ENCODE data around the gene TNS1. TPM values are rescaled to one million over a fixed set of nuclear protein-coding genes. Genes with fewer than 3 reads are reported as not detected.
"Not testable (repeated sequence)": the region's sequence is repeated elsewhere in the genome, so short reads cannot be mapped to it uniquely, and the experiment has no call there.

TNS1 gene
- 100 to 1,000 TPM; 461 to 648 (median 565) TPM for total RNA-seq

DNA sequence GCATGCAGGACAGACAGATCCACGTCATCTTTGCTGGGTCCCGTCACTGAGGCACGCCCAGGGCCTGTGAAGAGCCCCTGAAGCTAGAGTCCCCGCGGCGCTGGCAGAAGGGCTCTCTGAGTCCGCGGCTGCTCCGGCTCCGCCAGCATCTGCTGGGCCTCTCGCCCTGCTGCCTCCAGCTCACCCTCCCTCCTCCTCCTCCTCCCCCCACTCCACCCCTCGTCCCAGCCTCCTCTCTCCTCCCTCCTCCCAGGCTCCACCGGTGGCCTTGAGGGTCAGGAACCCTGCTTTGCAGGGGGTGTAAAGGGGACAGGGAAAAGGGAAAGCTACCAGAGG is at the start of gene TNS1:
Gene TNS1 (minus strand): TSS at position 151 of the 336 bp plus-strand sequence. CDS start 123 bp downstream, at position 28.
- 21 to 39% methylated on average over 12 to 13 of the region's 13 CpGs for WGBS, 2 donors
- peak in 1 of 2 donors; percentile 53 for DNase-seq (ENCODE audit: low spot score in 2 of 2)
- H3K27ac ChIP-seq, result peak within 1 kb of the TSS; percentile 41 to 86 (median 76)
- H3K27me3 ChIP-seq, result peaks cover 0 to 2% of the 10 kb centered on the region in 2 donors
- no peaks in the 10 kb centered on the region for H3K9me3 ChIP-seq
- no peaks in the 10 kb centered on the region for H3K36me3 ChIP-seq
- no peak for TF ChIP-seq EP300 (IDR thresholded peaks at IDR 0.05)
- TF ChIP-seq POLR2A (IDR thresholded peaks at IDR 0.05), result peak in 1 of 2 donors; percentile 19
- H3K4me3 ChIP-seq, result peak within 1 kb of the TSS; percentile 16 to 56 (median 22)
- peaks cover 0 to 42% (median 13%) of the 10 kb centered on the region in 4 donors for H3K4me1 ChIP-seq

DNA sequence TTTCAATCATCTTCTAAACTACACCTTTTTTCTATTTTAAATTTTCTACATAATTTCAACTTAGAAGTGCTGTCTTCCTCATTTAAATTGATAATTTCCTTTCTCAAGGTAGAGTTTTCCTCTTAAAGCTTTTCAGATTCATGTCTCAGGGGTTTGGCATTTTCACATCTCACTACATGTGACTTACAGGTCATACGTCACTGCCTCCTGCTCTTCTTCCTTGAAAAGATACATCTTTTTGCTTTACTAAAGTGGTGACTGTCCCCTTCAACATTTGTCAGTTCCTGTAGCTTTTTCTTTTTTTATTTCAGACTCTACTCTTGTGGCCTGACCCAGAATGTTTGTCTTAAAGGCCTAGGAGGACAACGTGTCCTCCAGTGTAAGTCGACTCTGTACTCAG is 49.1 kb upstream of the TNS1 start:
- WGBS, 2 donors, result 77 to 81% methylated on average over 3 of the region's 3 CpGs
- no peaks in the 10 kb centered on the region for H3K36me3 ChIP-seq

DNA sequence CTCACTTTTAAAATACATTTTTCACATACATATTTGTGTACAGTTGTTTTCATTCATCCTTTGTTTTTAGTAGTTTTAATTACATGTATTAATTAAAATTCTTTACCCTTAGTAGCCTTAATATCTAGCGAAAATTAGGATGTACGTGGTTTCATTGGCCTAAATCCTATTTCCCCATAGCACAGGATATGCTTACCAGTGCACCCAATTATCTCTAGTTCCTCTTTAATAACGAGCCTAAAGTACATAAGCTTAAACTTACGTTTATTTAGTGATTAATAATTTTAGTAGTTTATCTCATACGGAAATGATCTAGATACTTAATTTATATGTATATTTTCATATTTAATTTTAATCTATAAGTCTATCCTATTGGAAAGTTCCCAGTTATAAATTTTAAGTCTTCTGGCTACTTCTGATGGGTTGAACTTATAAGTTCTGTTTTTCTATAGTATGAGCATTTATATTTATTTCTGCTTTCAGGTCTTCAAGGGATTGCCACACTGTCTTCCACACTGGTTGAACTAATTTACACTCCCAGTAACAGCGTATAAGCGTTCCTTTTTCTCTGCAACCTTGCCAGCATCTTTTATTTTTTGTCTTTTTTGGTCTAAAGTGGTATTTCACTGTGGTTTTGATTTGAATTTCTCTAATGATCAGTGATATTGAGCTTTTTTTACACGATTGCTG is 44.9 kb upstream of the TNS1 start:
- no peak for TF ChIP-seq POLR2A (IDR thresholded peaks at IDR 0.05)
- TF ChIP-seq, protein P1, sequence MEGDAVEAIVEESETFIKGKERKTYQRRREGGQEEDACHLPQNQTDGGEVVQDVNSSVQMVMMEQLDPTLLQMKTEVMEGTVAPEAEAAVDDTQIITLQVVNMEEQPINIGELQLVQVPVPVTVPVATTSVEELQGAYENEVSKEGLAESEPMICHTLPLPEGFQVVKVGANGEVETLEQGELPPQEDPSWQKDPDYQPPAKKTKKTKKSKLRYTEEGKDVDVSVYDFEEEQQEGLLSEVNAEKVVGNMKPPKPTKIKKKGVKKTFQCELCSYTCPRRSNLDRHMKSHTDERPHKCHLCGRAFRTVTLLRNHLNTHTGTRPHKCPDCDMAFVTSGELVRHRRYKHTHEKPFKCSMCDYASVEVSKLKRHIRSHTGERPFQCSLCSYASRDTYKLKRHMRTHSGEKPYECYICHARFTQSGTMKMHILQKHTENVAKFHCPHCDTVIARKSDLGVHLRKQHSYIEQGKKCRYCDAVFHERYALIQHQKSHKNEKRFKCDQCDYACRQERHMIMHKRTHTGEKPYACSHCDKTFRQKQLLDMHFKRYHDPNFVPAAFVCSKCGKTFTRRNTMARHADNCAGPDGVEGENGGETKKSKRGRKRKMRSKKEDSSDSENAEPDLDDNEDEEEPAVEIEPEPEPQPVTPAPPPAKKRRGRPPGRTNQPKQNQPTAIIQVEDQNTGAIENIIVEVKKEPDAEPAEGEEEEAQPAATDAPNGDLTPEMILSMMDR (IDR thresholded peaks at IDR 0.05), result no peak
- no peak for TF ChIP-seq EP300 (IDR thresholded peaks at IDR 0.05)
- H3K27ac ChIP-seq, result no peak overlapping the region
- WGBS, 2 donors, result 82 to 83% methylated on average over 8 of the region's 8 CpGs
- H3K4me3 ChIP-seq, result no peak overlapping the region
- no peak for DNase-seq (ENCODE audit: low spot score in 2 of 2)
- H3K36me3 ChIP-seq, result no peaks in the 10 kb centered on the region
- H3K4me1 ChIP-seq, result no peaks in the 10 kb centered on the region
- peaks cover 0 to 16% (median 0%) of the 10 kb centered on the region in 4 donors for H3K9me3 ChIP-seq
- no peaks in the 10 kb centered on the region for H3K27me3 ChIP-seq

More for the DNA sequence above, 49.1 kb upstream of the TNS1 start:
- Histone ChIP-seq H3K27ac (no peak overlapping the region), H3K4me3 (no peak overlapping the region), H3K9me3 (peaks cover 0 to 16% (median 0%) of the 10 kb centered on the region in 4 donors), H3K27me3 (no peaks in the 10 kb centered on the region), H3K4me1 (no peaks in the 10 kb centered on the region)
- TF ChIP-seq, protein P1 (IDR thresholded peaks at IDR 0.05), result no peak
- TF ChIP-seq EP300 (IDR thresholded peaks at IDR 0.05) (no peak), POLR2A (IDR thresholded peaks at IDR 0.05) (no peak)
- DNase-seq (ENCODE audit: low spot score in 2 of 2), result no peak

DNA sequence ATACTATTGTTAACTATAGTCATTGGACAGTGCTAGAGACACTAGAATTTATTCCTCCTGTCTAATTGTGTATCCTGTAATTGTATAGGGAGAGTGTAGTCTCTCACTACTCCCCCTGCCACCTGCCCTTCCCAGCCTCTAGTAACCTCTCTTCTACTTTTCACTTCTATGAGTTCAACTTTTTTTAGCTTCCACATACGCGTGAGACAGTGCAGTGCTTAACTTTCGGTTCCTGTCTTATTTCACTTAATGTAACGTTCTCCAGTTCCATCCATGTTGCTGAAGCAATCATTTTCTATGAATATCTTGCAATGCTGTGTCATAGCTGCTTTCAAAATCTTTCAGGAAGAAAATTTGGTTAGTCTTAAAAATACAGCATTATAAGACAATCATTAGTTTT is 43.4 kb upstream of the TNS1 start:
- 76 to 82% methylated on average over 4 of the region's 4 CpGs for WGBS, 2 donors
- TF ChIP-seq POLR2A (IDR thresholded peaks at IDR 0.05) (no peak), EP300 (IDR thresholded peaks at IDR 0.05) (peak in 1 of 2 donors; percentile 72)
- no peak overlapping the region for H3K27ac ChIP-seq
- H3K27me3 ChIP-seq, result no peaks in the 10 kb centered on the region
- no peaks in the 10 kb centered on the region for H3K4me1 ChIP-seq
- peaks cover 0 to 16% (median 0%) of the 10 kb centered on the region in 4 donors for H3K9me3 ChIP-seq
- H3K36me3 ChIP-seq, result no peaks in the 10 kb centered on the region
- DNase-seq (ENCODE audit: low spot score in 2 of 2), result no peak
- no peak overlapping the region for H3K4me3 ChIP-seq

DNA sequence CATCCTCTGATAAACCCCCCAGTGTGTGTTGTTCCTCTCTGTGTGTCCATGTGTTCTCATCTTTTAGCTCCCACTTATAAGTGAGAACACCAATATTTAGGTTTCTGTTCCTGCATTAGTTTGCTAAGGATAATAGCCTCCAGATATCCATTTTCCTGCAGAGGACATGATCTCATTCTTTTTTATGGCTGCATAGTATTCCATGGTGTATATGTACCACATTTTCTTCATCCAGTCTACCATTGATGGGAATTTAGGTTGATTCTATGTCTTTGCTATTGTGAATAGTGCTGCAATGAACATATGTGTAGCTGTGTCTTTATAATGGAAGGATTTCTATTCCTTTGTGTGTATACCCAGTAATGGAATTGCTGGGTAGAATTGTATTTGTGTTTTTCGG is 41.8 kb upstream of the TNS1 start:
- not testable (repeated sequence) for H3K9me3 ChIP-seq; H3K36me3 ChIP-seq; H3K4me1 ChIP-seq; H3K27me3 ChIP-seq; H3K27ac ChIP-seq; H3K4me3 ChIP-seq; DNase-seq (ENCODE audit: low spot score in 2 of 2)
- WGBS, 2 donors, result 97 to 100% methylated on average over 1 of the region's 1 CpG

DNA sequence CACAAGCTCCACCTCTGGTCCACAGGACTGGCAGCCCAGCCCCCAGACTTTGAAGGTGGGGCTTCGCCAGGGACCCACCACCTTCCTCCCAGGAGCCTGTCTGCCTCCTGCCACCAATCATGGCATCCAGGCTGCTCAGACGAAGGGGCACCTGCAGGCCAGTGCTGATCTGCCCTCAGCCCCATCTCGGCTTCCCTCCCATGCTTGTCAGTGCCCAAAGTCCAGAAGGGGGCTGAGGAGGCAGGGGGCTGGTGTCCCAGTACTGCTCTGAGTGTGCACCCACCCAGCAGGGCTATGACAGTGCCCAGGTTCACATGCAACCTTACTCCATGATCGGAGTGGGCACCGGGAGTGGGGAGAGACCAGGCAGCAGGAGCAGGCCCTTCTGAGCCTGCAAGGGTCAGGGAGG is 40.9 kb upstream of the TNS1 start:
- Histone ChIP-seq H3K27me3 (no peaks in the 10 kb centered on the region), H3K4me1 (no peaks in the 10 kb centered on the region), H3K27ac (no peak overlapping the region), H3K9me3 (no peaks in the 10 kb centered on the region), H3K36me3 (no peaks in the 10 kb centered on the region), H3K4me3 (no peak overlapping the region)
- no peak for DNase-seq (ENCODE audit: low spot score in 2 of 2)
- 93 to 95% methylated on average over 5 of the region's 5 CpGs for WGBS, 2 donors
- TF ChIP-seq EP300 (IDR thresholded peaks at IDR 0.05) (no peak), POLR2A (IDR thresholded peaks at IDR 0.05) (no peak)
- TF ChIP-seq, protein P1 (IDR thresholded peaks at IDR 0.05), result no peak

Measured in tibial nerve (tissue), 4 donors.